Thyroid gland (tissue), 4 donors: ENCODE data around the gene TAF11. TPM values are rescaled to one million over a fixed set of nuclear protein-coding genes. Genes with fewer than 3 reads are reported as not detected.

Source experiments
- DNase-seq, 2 donors: peaks; one replicate each; pipeline ENCODE4 v3.0.0-alpha.2; 2019
- H3K27ac ChIP-seq, 3 donors: fragments of 200-600 bp; sonication (generic); 1 replicate in 2 of 3; 2 replicates in 1 of 3; pipeline ENCODE4 v1.5.1; 2016 to 2019; ENCODE audit warnings: mild to moderate bottlenecking in 1 of 3, moderate library complexity in 1 of 3
- H3K27me3 ChIP-seq: fragments of 200-600 bp; sonication (generic); one replicate; pipeline ENCODE4 v1.5.1; 2019
- H3K36me3 ChIP-seq, 2 donors: fragments of 200-600 bp; sonication (generic); one replicate each; pipeline ENCODE4 v1.5.1; 2016 to 2019
- H3K4me1 ChIP-seq, 2 donors: fragments of 200-600 bp; sonication (generic); one replicate each; pipeline ENCODE4 v1.5.1; 2017 to 2019
- H3K4me3 ChIP-seq, 3 donors: fragments of 200-600 bp; sonication (generic); replicated peaks in 1 of 3; 1 replicate in 2 of 3; 2 replicates in 1 of 3; pipeline ENCODE4 v1.5.1; 2016; ENCODE audit warnings: mild to moderate bottlenecking in 1 of 3
- H3K9me3 ChIP-seq: fragments of 200-600 bp; sonication (generic); one replicate; pipeline ENCODE4 v1.5.1; 2017
- CTCF ChIP-seq, 6 experiments: fragments of 200-600 bp in 3 of 6; fragments of 450-650 bp in 3 of 6; sonication (generic) in 3 of 6; IDR thresholded peaks; one replicate each; pipeline ENCODE4 v1.5.1; 2016 to 2019; ENCODE audit warnings: antibody characterized with exemption in 6 of 6, mild to moderate bottlenecking in 2 of 6, inconsistent platforms in 1 of 6, moderate library complexity in 1 of 6
- POLR2A ChIP-seq, 2 donors: fragments of 450-650 bp; IDR thresholded peaks; one replicate each; pipeline ENCODE4 v1.6.1; 2017; ENCODE audit warnings: antibody characterized with exemption in 2 of 2, mild to moderate bottlenecking in 2 of 2, moderate library complexity in 1 of 2
- WGBS, 2 donors: methylation state at CpG; one replicate each; pipeline ENCODE4 v1.1.5; 2017; 5-methylcytosine and 5-hydroxymethylcytosine counted together
- intact Hi-C: fragments of 100-400 bp; cut with DNase I; formaldehyde crosslinking; loops from one replicate; pipeline ENCODE4 v1.15.1; 2023
- total RNA-seq, 4 donors: library from RNA; depleted of rRNA; stranded (reverse); fragments of >200 nt; gene quantifications; one replicate each; pipeline ENCODE4 v1.2.3, GENCODE V29; 2016

TAF11 gene
- total RNA-seq, 4 donors from 2014 or later = 12.8 to 32.2 (median 20.2) TPM

- peaks cover 23 to 27% of the 10 kb centered on the region in 2 donors for H3K36me3 ChIP-seq
Measured at GRCh38 chr6:34832942-34833341, 54.9 kb downstream of the TAF11 start.

GRCh38 chr6:34829137-34829536 is 58.7 kb downstream of the TAF11 start:
- H3K36me3 ChIP-seq = peaks cover 3 to 16% of the 10 kb centered on the region in 2 donors
- intact Hi-C loops = no loop called here

More at GRCh38 chr6:34832942-34833341, 54.9 kb downstream of the TAF11 start:
- WGBS, 2 donors = 89 to 96% methylated on average over 1 of the region's 1 CpG
- intact Hi-C loops = no loop called here
- no peak for DNase-seq
- Histone ChIP-seq H3K9me3 (no peaks in the 10 kb centered on the region), H3K27me3 (no peaks in the 10 kb centered on the region), H3K4me3 (no peak overlapping the region), H3K27ac (no peak overlapping the region), H3K4me1 (no peaks in the 10 kb centered on the region)
- no peak for TF ChIP-seq POLR2A (IDR thresholded peaks at IDR 0.05)
- TF ChIP-seq CTCF (IDR thresholded peaks at IDR 0.05) = no peak

More at GRCh38 chr6:34829137-34829536, 58.7 kb downstream of the TAF11 start:
- H3K27me3 ChIP-seq = no peaks in the 10 kb centered on the region
- no peaks in the 10 kb centered on the region for H3K4me1 ChIP-seq
- no peak for DNase-seq
- TF ChIP-seq POLR2A (IDR thresholded peaks at IDR 0.05) (no peak), CTCF (IDR thresholded peaks at IDR 0.05) (no peak)
- H3K9me3 ChIP-seq = no peaks in the 10 kb centered on the region
- no peak overlapping the region for H3K27ac ChIP-seq
- no peak overlapping the region for H3K4me3 ChIP-seq
- WGBS, 2 donors = 95 to 99% methylated on average over 2 of the region's 2 CpGs

Other genes starting within 250 kb of the TAF11 start
- 100 to 1,000 TPM in 1 of 4 donors, 10 to 100 TPM in 3; 76.5 to 107 (median 89.0) TPM for gene ILRUN, start 191.3 kb downstream of the TAF11 start, total RNA-seq
- gene SNRPC, start 130.5 kb downstream of the TAF11 start, total RNA-seq = 100 to 1,000 TPM in 1 of 4 donors, 10 to 100 TPM in 3; 54.9 to 107 (median 62.9) TPM
- gene BLTP3A, start 96.0 kb downstream of the TAF11 start, total RNA-seq = 10 to 100 TPM; 12.6 to 19.5 (median 16.1) TPM
- 10 to 100 TPM; 29.9 to 43.8 (median 34.4) TPM for gene ANKS1A, start 1.2 kb upstream of the TAF11 start, total RNA-seq